Measurements from ENCODE around the gene DOCK3. TPM values are rescaled to one million over a fixed set of nuclear protein-coding genes. Genes with fewer than 3 reads are reported as not detected.

Gene DOCK3
- total and polyA plus RNA-seq, 2 of the 4 experiments (the other 2 are of a cell fraction): under 0.01 to 0.12 TPM

DNA sequence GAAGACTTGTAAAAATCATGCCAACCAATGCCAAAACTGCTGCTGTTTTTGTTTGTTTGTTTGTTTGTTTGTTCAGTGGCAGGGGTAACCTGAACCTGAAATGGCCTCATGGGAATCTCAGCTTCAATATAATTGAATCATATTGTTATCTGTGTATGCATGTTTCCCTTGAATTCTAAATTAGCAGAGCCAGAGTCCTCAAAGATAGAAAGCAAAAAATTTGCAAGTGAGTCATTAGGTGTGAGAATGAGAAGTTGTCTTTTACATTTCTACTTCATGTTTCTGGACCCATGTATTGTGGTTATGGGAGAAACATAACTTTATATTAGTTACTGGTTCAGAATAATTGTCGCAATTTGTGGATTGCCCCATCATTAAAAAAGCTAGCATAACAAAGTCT lies 249.2 kb downstream of the DOCK3 start:
- Histone ChIP-seq H3K27me3 (ENCODE audit: control insufficient read depth, insufficient read depth, low read length) (no peaks in the 10 kb centered on the region), H2AFZ (replicated peaks; ENCODE audit: low read length, poor library complexity) (no peak overlapping the region), H3K4me2 (ENCODE audit: low read depth, low read length) (no peak overlapping the region), H2BK120ac (ENCODE audit: low read depth, low read length) (no peak overlapping the region), H3K4ac (ENCODE audit: low read depth, low read length) (no peak overlapping the region), H4K91ac (ENCODE audit: insufficient read depth, low read depth, low read length) (no peak overlapping the region), H3K4me3 (ENCODE audit: insufficient read depth, low read depth, low read length) (no peak overlapping the region), H3K9me1 (ENCODE audit: insufficient read depth, low read length) (no peaks in the 10 kb centered on the region), H2BK15ac (ENCODE audit: low read depth, low read length) (no peak overlapping the region), H3K14ac (replicated peaks; ENCODE audit: low read depth, low read length) (no peak overlapping the region), H2BK20ac (ENCODE audit: low read depth, low read length) (no peak overlapping the region), H3K18ac (ENCODE audit: low read depth, low read length) (no peak overlapping the region), H3K4me1 (ENCODE audit: control insufficient read depth, insufficient read depth, low read length) (no peaks in the 10 kb centered on the region), H3K23ac (ENCODE audit: low read depth, low read length) (no peak overlapping the region), H3K27ac (ENCODE audit: insufficient read depth, low read length) (no peak overlapping the region), H3K36me3 (ENCODE audit: control insufficient read depth, insufficient read depth, low read length) (no peaks in the 10 kb centered on the region), H3K79me1 (ENCODE audit: low read depth in 1 of 2, low read length in 2 of 2) (no peaks in the 10 kb centered on the region), H2AK5ac (ENCODE audit: low read depth, low read length) (no peak overlapping the region), H3K56ac (ENCODE audit: extremely low read depth, insufficient read depth, low read length) (no peak overlapping the region), H3K9me3 (ENCODE audit: control insufficient read depth, insufficient read depth, low read length) (no peaks in the 10 kb centered on the region), H4K8ac (ENCODE audit: low read depth in 2 of 2, low read length in 2 of 2) (no peak overlapping the region), H2BK5ac (ENCODE audit: low read depth, low read length, poor library complexity, severe bottlenecking) (no peak overlapping the region), H3K9ac (ENCODE audit: low read depth, low read length) (no peak overlapping the region), H4K20me1 (ENCODE audit: insufficient read depth, low read length) (no peaks in the 10 kb centered on the region), H2AK9ac (replicated peaks; ENCODE audit: low read depth, low read length, poor library complexity) (no peak overlapping the region), H4K5ac (ENCODE audit: low read depth, low read length) (no peak overlapping the region)
- ChIA-PET POLR2A (ENCODE audit: unreplicated experiment) (no interaction called here), CTCF (no interaction called here)
- DNase-seq (no peak), ATAC-seq (ENCODE audit: low read depth) (no peak)
- BruUV-seq (replicated peaks): no TSS peak
- dilution Hi-C loops (cut with HindIII; ENCODE audit: low sequenced_read_pairs, unreplicated experiment) (no loop called here), intact Hi-C loops (cut with micrococcal nuclease) (no loop called here), in situ Hi-C loops (cut with MboI; ENCODE audit: low sequenced_read_pairs) (no loop called here)
- TF ChIP-seq MXI1 (IDR thresholded peaks at IDR 0.05; ENCODE audit: borderline replicate concordance, low read depth, low read length): no peak
- TF ChIP-seq, protein P1, sequence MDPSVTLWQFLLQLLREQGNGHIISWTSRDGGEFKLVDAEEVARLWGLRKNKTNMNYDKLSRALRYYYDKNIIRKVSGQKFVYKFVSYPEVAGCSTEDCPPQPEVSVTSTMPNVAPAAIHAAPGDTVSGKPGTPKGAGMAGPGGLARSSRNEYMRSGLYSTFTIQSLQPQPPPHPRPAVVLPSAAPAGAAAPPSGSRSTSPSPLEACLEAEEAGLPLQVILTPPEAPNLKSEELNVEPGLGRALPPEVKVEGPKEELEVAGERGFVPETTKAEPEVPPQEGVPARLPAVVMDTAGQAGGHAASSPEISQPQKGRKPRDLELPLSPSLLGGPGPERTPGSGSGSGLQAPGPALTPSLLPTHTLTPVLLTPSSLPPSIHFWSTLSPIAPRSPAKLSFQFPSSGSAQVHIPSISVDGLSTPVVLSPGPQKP (IDR thresholded peaks at IDR 0.05; ENCODE audit: borderline replicate concordance, low read depth, low read length): no peak
- no peak for TF ChIP-seq MAFK (IDR thresholded peaks at IDR 0.05; ENCODE audit: low read depth, low read length)
- TF ChIP-seq, protein P2, sequence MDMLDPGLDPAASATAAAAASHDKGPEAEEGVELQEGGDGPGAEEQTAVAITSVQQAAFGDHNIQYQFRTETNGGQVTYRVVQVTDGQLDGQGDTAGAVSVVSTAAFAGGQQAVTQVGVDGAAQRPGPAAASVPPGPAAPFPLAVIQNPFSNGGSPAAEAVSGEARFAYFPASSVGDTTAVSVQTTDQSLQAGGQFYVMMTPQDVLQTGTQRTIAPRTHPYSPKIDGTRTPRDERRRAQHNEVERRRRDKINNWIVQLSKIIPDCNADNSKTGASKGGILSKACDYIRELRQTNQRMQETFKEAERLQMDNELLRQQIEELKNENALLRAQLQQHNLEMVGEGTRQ (IDR thresholded peaks at IDR 0.05; ENCODE audit: low read depth, low read length): no peak
- TF ChIP-seq, protein P3, sequence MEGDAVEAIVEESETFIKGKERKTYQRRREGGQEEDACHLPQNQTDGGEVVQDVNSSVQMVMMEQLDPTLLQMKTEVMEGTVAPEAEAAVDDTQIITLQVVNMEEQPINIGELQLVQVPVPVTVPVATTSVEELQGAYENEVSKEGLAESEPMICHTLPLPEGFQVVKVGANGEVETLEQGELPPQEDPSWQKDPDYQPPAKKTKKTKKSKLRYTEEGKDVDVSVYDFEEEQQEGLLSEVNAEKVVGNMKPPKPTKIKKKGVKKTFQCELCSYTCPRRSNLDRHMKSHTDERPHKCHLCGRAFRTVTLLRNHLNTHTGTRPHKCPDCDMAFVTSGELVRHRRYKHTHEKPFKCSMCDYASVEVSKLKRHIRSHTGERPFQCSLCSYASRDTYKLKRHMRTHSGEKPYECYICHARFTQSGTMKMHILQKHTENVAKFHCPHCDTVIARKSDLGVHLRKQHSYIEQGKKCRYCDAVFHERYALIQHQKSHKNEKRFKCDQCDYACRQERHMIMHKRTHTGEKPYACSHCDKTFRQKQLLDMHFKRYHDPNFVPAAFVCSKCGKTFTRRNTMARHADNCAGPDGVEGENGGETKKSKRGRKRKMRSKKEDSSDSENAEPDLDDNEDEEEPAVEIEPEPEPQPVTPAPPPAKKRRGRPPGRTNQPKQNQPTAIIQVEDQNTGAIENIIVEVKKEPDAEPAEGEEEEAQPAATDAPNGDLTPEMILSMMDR (conservative IDR thresholded peaks at IDR 0.05; ENCODE audit: low read depth, low read length): no peak
- TF ChIP-seq NFE2L2 (IDR thresholded peaks at IDR 0.05; ENCODE audit: low read depth, low read length): no peak
- no peak for TF ChIP-seq RFX5 (IDR thresholded peaks at IDR 0.05; ENCODE audit: low read depth, low read length)
- no peak for TF ChIP-seq CHD1 (IDR thresholded peaks at IDR 0.05; ENCODE audit: low read depth, low read length)
- no peak for TF ChIP-seq RCOR1 (IDR thresholded peaks at IDR 0.05; ENCODE audit: insufficient replicate concordance, low read length)
- TF ChIP-seq BHLHE40 (IDR thresholded peaks at IDR 0.05; ENCODE audit: low read depth, low read length): no peak
- TF ChIP-seq MAZ (IDR thresholded peaks at IDR 0.05; ENCODE audit: borderline replicate concordance, low read depth, low read length): no peak
- TF ChIP-seq SMC3 (IDR thresholded peaks at IDR 0.05; ENCODE audit: low read depth, low read length): no peak
- no peak for TF ChIP-seq FOS (IDR thresholded peaks at IDR 0.05; ENCODE audit: low read depth, low read length)
- no peak for TF ChIP-seq RAD21 (IDR thresholded peaks at IDR 0.05; ENCODE audit: low read length)
- no CpG with 5 or more reads among the region's 1 CpG for WGBS, 2 experiments (ENCODE audit: extremely low coverage in 2 of 2, insufficient read length in 1 of 2)

All from IMR-90 (cell line).